T-helper 17 cell (primary cell): Measurements from ENCODE around the gene ASIC2. TPM values are rescaled to one million over a fixed set of nuclear protein-coding genes. Genes with fewer than 3 reads are reported as not detected.

Experiments
- ATAC-seq: fragments of 150-1000 bp; cut with Tn5 transposase; 2 replicates; pipeline ENCODE4 v1.10.0; 2021; ENCODE audit warnings: mild to moderate bottlenecking, moderate library complexity
- DNase-seq, 3 donors: peaks; one replicate each; pipeline versions ENCODE4 v3.0.0 to v3.0.0-alpha.2; 2020 to 2021
- H3K9me3 ChIP-seq: one replicate; pipeline ENCODE4 v1.7.0; 2013; ENCODE audit warnings: low read length, mild to moderate bottlenecking; ENCODE audit not compliant: control insufficient read depth, poor library complexity, severe bottlenecking
- H3K27ac Mint-ChIP-seq: one replicate; pipeline ENCODE4 v1.8.0; 2022; ENCODE audit warnings: mild to moderate bottlenecking, moderate library complexity, mixed read lengths
- H3K27me3 Mint-ChIP-seq: one replicate; pipeline ENCODE4 v1.8.0; 2022; ENCODE audit warnings: mixed read lengths
- H3K36me3 Mint-ChIP-seq: one replicate; pipeline ENCODE4 v1.8.0; 2022; ENCODE audit warnings: low read depth, mixed read lengths
- H3K4me1 Mint-ChIP-seq: one replicate; pipeline ENCODE4 v1.8.0; 2022; ENCODE audit warnings: mild to moderate bottlenecking, mixed read lengths
- H3K4me3 Mint-ChIP-seq: one replicate; pipeline ENCODE4 v1.8.0; 2022; ENCODE audit warnings: mild to moderate bottlenecking, moderate library complexity, mixed read lengths
- total RNA-seq, 4 donors: library from RNA in 2 of 4; stranded (reverse) in 2 of 4; gene quantifications; one replicate each; pipeline ENCODE4 v1.2.3 and lab custom pipeline; 2022 to 2026

The ASIC2 gene
- total RNA-seq, 2 donors from 2014 or later, result not detected

GRCh38 chr17:33280162-33280943 is 12.7 kb downstream of the ASIC2 start:
- no peak for ATAC-seq
- peaks cover 4% of the 10 kb centered on the region for H3K36me3 Mint-ChIP-seq
- DNase-seq, result no peak
- H3K4me1 Mint-ChIP-seq, result no peaks in the 10 kb centered on the region
- H3K4me3 Mint-ChIP-seq, result no peak overlapping the region
- H3K27me3 Mint-ChIP-seq, result peaks cover 48% of the 10 kb centered on the region
- no peak overlapping the region for H3K27ac Mint-ChIP-seq
- no peaks in the 10 kb centered on the region for H3K9me3 ChIP-seq

DNA sequence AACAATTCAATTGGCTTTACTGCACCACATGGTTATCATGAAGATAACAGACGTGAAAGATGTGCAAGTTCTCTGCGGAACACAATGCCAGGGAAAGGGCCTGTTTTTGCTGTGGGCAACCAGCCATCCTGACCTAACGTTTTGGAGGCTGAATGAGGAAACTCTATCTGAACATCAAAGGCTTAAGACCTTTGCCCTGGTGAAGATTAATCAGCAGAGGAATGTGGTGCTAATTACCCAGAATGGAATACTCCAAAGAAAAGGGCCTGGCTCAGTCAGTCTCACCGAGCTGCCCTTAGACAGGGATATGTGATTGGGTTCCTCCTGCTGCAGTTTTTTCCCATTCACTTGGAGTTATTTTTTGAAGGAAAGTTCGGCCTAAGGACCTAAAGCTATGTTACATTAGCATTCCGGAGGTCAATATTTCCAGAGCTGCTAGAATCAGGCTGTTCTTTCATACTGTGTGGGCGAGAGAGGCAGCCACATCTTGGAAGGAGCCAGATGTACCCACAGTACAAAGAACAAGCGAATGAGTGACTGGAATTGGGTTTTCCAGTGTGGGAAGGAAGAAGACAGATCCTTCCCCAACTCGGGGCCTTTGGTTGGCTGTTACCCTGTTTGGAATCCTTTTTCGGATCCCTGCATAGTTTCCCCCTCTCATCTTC is 15.5 kb downstream of the ASIC2 start:
- no peak for DNase-seq
- Mint-ChIP-seq H3K27ac (no peak overlapping the region), H3K36me3 (peaks cover 2% of the 10 kb centered on the region), H3K27me3 (peaks cover 48% of the 10 kb centered on the region), H3K4me3 (no peak overlapping the region), H3K4me1 (no peaks in the 10 kb centered on the region)
- ATAC-seq, result no peak
- H3K9me3 ChIP-seq, result no peaks in the 10 kb centered on the region

DNA sequence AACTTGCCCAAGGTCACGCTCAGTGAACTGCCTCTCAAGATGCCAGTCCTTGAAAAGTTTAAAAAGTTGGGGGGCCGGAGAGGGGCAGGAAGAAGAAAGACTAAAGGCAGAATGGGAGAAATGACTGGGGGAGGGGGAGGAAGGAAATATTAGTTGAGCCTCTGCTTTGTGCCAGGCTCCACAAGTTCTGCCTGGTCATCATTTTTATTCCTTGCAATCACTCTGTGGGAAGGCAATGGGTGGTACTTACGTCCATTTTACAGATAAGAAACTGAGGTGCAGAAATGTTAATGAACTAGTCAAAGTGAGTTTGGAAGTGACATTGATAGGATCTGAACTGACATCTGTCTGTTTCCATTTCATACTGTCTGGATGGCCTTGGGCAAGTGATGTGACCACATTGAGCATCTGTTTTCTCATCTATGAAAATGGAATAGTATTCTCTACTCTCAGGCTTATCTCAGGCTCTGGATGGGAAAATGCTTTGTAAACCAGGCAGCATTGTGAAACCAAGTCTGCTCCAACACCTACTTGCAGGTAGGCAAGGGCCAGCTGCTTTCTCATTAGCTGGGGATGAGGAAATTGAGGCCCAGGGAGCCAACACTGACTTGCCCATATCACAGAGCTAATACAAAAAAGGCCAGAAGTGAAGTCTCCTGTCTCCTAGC is 19.2 kb downstream of the ASIC2 start:
- H3K4me3 Mint-ChIP-seq, result no peak overlapping the region
- H3K36me3 Mint-ChIP-seq, result peaks cover 2% of the 10 kb centered on the region
- H3K27ac Mint-ChIP-seq, result no peak overlapping the region
- DNase-seq (no peak), ATAC-seq (no peak)
- no peaks in the 10 kb centered on the region for H3K9me3 ChIP-seq
- peaks cover 28% of the 10 kb centered on the region for H3K27me3 Mint-ChIP-seq
- no peaks in the 10 kb centered on the region for H3K4me1 Mint-ChIP-seq

- Mint-ChIP-seq H3K27me3 (peaks cover 22% of the 10 kb centered on the region), H3K4me1 (no peaks in the 10 kb centered on the region), H3K4me3 (no peak overlapping the region), H3K27ac (no peak overlapping the region), H3K36me3 (peaks cover 2% of the 10 kb centered on the region)
- no peaks in the 10 kb centered on the region for H3K9me3 ChIP-seq
- no peak for DNase-seq
- no peak for ATAC-seq
These were observed 19.8 kb downstream of the ASIC2 start for GRCh38 chr17:33273271-33273670.

- no peak overlapping the region for H3K27ac Mint-ChIP-seq
- H3K4me3 Mint-ChIP-seq, result no peak overlapping the region
These were observed 20.7 kb downstream of the ASIC2 start for GRCh38 chr17:33272438-33272837.

GRCh38 chr17:33269337-33270060 is 23.6 kb downstream of the ASIC2 start:
- Mint-ChIP-seq H3K27me3 (peaks cover 2% of the 10 kb centered on the region), H3K4me1 (no peaks in the 10 kb centered on the region), H3K4me3 (no peak overlapping the region), H3K27ac (no peak overlapping the region), H3K36me3 (no peaks in the 10 kb centered on the region)
- DNase-seq (no peak), ATAC-seq (no peak)
- no peaks in the 10 kb centered on the region for H3K9me3 ChIP-seq

More at GRCh38 chr17:33272438-33272837, 20.7 kb downstream of the ASIC2 start:
- peaks cover 17% of the 10 kb centered on the region for H3K27me3 Mint-ChIP-seq
- no peaks in the 10 kb centered on the region for H3K9me3 ChIP-seq
- no peak for DNase-seq
- ATAC-seq, result no peak
- no peaks in the 10 kb centered on the region for H3K4me1 Mint-ChIP-seq
- H3K36me3 Mint-ChIP-seq, result no peaks in the 10 kb centered on the region

DNA sequence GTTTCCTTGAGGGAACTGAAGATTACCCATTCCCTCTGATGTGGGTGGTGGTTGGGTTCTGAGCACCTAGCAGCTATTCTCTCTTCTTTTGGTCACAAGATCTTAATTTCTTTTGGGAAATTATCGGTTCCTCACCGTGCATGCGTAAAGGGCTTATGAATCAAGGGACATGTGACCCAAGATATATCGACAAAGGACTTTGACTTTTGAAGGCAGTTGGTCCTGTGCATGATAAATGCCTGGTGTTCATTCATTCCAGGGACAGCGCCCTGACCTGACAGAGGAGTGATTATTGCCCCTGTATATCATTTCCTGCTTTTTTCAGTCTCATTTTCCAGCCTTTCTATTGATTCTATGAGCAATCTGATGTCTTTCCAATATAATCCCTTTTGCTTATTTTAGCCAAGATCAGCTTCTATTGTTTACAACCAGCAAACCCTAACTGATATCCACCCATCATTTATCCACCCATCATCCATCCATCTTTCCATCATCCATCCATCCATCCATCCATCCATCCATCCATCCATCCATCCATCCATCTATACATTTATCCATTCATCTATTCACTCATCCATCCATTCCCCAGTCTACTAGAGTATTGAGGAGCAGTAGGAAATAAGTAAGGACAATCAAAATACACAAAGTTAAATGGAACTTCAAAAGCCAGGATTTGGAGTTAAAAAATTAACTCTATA is 25.1 kb downstream of the ASIC2 start:
- H3K27ac Mint-ChIP-seq, result no peak overlapping the region
- no peaks in the 10 kb centered on the region for H3K36me3 Mint-ChIP-seq
- DNase-seq (no peak), ATAC-seq (no peak)
- H3K27me3 Mint-ChIP-seq, result peaks cover 10% of the 10 kb centered on the region
- no peaks in the 10 kb centered on the region for H3K4me1 Mint-ChIP-seq
- no peak overlapping the region for H3K4me3 Mint-ChIP-seq
- H3K9me3 ChIP-seq, result no peaks in the 10 kb centered on the region

- no peak overlapping the region for H3K27ac Mint-ChIP-seq
- no peak for DNase-seq
- ATAC-seq, result no peak
These were observed 25.8 kb downstream of the ASIC2 start for GRCh38 chr17:33267271-33267790.

DNA sequence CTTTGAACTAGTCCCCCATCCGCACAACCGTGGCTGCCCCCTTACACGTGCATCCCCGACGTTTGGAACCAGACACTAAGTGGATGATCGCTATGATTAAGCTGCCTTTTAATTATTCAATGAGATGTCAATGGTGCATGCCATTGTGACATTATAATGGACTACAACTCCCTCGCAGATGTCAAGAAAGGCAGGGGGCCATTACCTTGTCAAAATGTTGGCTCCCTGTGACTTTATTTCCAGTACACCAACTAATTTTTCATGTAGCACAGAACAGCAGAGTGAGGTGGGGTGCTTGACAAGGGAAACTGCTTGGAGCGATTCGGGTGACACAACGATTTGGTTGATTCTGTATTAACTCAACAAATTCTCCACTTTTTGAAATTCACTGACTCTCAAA is 26.5 kb downstream of the ASIC2 start:
- peaks cover 3% of the 10 kb centered on the region for H3K36me3 Mint-ChIP-seq
- peaks cover 16% of the 10 kb centered on the region for H3K27me3 Mint-ChIP-seq

More at GRCh38 chr17:33267271-33267790, 25.8 kb downstream of the ASIC2 start:
- Mint-ChIP-seq H3K36me3 (peaks cover 3% of the 10 kb centered on the region), H3K4me3 (no peak overlapping the region), H3K27me3 (peaks cover 15% of the 10 kb centered on the region), H3K4me1 (peaks cover 3% of the 10 kb centered on the region)
- H3K9me3 ChIP-seq, result no peaks in the 10 kb centered on the region

DNA sequence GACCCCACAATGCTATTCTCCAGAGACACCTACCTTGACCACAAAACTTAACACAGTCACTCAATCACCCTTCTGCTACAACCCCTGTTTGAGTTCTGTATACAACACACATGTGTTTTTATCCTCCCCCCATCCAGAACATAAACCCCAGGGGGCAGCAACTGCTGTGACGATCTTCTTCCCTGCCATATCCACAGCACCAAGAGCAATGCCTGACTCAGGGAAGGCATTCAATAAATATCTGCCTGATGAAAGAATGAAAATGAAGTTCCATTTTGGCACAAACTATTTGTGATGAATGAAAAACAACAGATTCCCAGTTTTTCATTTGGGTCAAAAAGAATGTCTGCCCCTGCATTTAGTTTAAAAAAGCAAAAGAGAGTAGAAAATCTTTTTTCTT is 27.0 kb downstream of the ASIC2 start:
- Mint-ChIP-seq H3K27ac (no peak overlapping the region), H3K4me1 (peaks cover 3% of the 10 kb centered on the region), H3K27me3 (peaks cover 19% of the 10 kb centered on the region), H3K4me3 (no peak overlapping the region), H3K36me3 (peaks cover 3% of the 10 kb centered on the region)
- H3K9me3 ChIP-seq, result no peaks in the 10 kb centered on the region
- DNase-seq (no peak), ATAC-seq (no peak)

More for the DNA sequence above, 26.5 kb downstream of the ASIC2 start:
- Mint-ChIP-seq H3K4me1 (peaks cover 3% of the 10 kb centered on the region), H3K27ac (no peak overlapping the region), H3K4me3 (no peak overlapping the region)
- no peaks in the 10 kb centered on the region for H3K9me3 ChIP-seq
- DNase-seq (no peak), ATAC-seq (no peak)

GRCh38 chr17:33263396-33263795 is 29.7 kb downstream of the ASIC2 start:
- peaks cover 4% of the 10 kb centered on the region for H3K4me1 Mint-ChIP-seq
- no peak for ATAC-seq

DNA sequence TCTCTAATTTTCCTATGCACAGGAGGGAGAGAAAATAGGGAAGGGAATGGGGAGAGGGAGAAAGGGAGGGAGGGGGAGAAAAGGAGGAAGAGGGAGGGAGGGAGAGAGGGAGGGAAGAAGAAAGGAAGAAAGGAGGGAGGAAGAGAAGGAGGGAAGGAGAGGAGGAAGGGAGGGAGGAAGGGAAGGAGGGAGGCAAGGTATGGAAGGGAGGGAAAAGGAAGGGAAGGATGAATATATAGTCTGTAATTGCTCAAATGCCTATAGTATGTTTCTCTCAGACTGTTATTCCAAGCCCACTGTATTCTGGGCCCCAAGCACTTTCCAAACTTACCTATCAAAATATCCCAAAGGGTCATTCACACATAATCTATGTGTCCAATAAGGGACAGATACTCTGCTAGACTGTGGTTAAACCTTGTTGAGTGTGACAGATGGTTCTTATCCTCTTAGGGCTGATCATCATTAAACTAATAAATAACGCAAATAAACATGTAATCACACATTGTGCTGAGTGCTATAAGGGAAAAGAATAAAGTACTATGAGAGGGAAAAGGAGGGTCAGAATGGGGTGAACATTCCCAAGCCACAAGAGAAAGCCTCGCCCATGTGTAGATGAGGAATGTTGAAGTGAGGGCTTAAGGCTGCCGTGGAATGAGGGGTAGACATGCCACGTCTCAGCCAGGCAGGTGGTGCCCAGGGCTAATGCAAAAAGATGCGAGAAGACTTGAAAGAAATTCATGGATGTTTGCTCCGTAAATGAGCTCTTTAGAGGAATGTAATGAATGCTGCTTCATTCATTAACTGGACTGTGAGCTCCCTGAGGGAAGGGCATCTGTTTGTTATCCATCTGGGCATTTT is 30.6 kb downstream of the ASIC2 start:
- Mint-ChIP-seq H3K36me3 (peaks cover 7% of the 10 kb centered on the region), H3K4me3 (no peak overlapping the region), H3K27me3 (peaks cover 48% of the 10 kb centered on the region), H3K27ac (no peak overlapping the region), H3K4me1 (peaks cover 7% of the 10 kb centered on the region)
- DNase-seq (no peak), ATAC-seq (no peak)
- H3K9me3 ChIP-seq, result no peaks in the 10 kb centered on the region

More at GRCh38 chr17:33263396-33263795, 29.7 kb downstream of the ASIC2 start:
- H3K9me3 ChIP-seq, result no peaks in the 10 kb centered on the region
- Mint-ChIP-seq H3K27ac (no peak overlapping the region), H3K27me3 (peaks cover 41% of the 10 kb centered on the region), H3K36me3 (peaks cover 4% of the 10 kb centered on the region), H3K4me3 (no peak overlapping the region)
- DNase-seq, result no peak
